ENCODE results near the gene OR2T11. TPM values are rescaled to one million over a fixed set of nuclear protein-coding genes. Genes with fewer than 3 reads are reported as not detected.
"Not testable (repeated sequence)": the region's sequence is repeated elsewhere in the genome, so short reads cannot be mapped to it uniquely, and the experiment has no call there.

Gene OR2T11
- total and polyA plus RNA-seq, 2 of the 13 experiments (the other 11 are each of a cell fraction or from before 2014, with no cell fraction given), result not detected

DNA sequence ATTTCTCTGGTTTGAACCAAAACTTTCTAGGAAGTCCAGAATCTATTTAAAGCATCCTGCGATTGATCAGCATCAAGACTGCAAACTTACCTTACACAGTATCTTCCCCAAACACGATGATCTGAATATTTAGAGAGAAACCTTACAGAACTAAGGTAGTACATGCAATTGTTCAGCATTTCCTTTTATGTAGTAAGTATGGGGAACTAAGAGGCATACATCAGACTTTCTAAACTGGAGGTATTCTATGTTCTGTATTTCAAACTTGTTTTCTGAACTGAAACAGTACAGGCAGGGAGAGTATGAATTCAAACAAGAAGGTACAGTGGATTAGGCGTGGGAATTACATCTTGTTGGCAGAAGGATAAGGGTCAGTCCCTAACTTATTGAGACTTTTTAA, 20.5 kb upstream of the OR2T11 start, which contains the start of gene OR2T27:
Gene OR2T27, minus strand, starts transcription at position 175 of the 400 bp plus-strand sequence. CDS start 4,644 bp downstream, outside the sequence.
- H2AFZ ChIP-seq (ENCODE audit: low read length); H4K20me1 ChIP-seq (ENCODE audit: insufficient read depth, low read length); BruUV-seq (replicated peaks); DNase-seq (ENCODE audit: low spot score); in situ Hi-C loops (cut with HindIII; ENCODE audit: extremely low pct_ligation_motif_present, low pct_unique_long_range_greater_than_20kb); H3K79me2 ChIP-seq (ENCODE audit: insufficient read depth, low read length); H3K4me2 ChIP-seq (ENCODE audit: low read depth, low read length); H3K9ac ChIP-seq (ENCODE audit: insufficient read depth, low read depth, low read length); CTCF ChIA-PET (ENCODE audit: low intra/inter-chr PET ratio, low total read pairs); H3K36me3 ChIP-seq (replicated peaks in 1 of 2; ENCODE audit: control insufficient read depth in 1 of 2, insufficient read depth in 2 of 2, low read length in 2 of 2); H3K27me3 ChIP-seq (ENCODE audit: control insufficient read depth in 1 of 2, insufficient read depth in 2 of 2, low read length in 2 of 2); intact Hi-C loops (cut with micrococcal nuclease; ENCODE audit: unreplicated experiment); H3K27ac ChIP-seq (ENCODE audit: extremely low read length, insufficient read depth, low read length); H3K4me3 ChIP-seq (replicated peaks in 1 of 3; ENCODE audit: insufficient read depth in 1 of 3, low read depth in 2 of 3, low read length in 3 of 3); POLR2A ChIA-PET; FAIRE-seq; H3K4me1 ChIP-seq (ENCODE audit: insufficient read depth, low read length); ATAC-seq; H3K9me3 ChIP-seq (ENCODE audit: low read length): not testable (repeated sequence)
- WGBS (ENCODE audit: low lambda C conversion rate), result 17% methylated on average over 1 of the region's 3 CpGs

DNA sequence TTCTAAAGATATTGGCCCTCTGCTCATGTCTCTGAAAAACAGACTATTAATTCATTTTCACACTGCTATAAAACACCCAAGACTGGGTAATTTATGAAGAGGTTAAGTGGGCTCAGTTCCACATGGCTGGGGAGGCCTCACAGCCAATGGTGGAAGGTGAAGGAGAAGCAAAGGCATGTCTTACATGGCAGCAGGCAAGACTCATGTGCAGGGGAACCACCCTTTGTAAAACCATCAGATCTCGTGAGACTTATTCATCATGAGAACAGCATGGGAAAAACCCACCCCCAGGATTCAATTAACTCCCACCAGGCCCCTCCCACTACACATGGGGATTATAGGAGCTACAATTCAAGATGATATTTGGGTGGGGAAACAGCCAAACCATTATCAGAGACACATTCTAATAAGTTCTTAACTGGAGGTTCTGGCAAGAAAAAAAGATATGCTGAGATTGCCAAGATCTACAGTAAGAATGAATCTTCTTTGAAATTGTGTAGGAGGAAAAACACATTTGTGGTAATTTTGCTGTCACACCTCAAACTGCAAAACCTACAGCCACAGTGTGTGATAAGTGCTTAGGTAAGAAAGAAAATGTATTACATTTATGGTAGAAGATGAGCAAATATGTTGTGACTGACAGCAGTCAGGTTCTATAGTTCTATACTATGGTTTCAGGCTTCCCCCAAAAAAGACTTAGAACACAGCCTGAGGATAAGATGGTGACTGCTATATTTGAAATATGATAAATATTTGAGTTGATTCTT, 14.1 kb upstream of the OR2T11 start:
- H2AFZ ChIP-seq (ENCODE audit: low read length); H3K9me3 ChIP-seq (ENCODE audit: low read length); H3K27ac ChIP-seq (ENCODE audit: extremely low read length, insufficient read depth, low read length); intact Hi-C loops (cut with micrococcal nuclease; ENCODE audit: unreplicated experiment); CTCF ChIA-PET (ENCODE audit: low intra/inter-chr PET ratio, low total read pairs); ATAC-seq; FAIRE-seq; H3K79me2 ChIP-seq (ENCODE audit: insufficient read depth, low read length); DNase-seq (ENCODE audit: low spot score); POLR2A ChIA-PET; H4K20me1 ChIP-seq (ENCODE audit: insufficient read depth, low read length); H3K4me2 ChIP-seq (ENCODE audit: low read depth, low read length); H3K4me1 ChIP-seq (ENCODE audit: insufficient read depth, low read length); in situ Hi-C loops (cut with HindIII; ENCODE audit: extremely low pct_ligation_motif_present, low pct_unique_long_range_greater_than_20kb); H3K27me3 ChIP-seq (ENCODE audit: control insufficient read depth in 1 of 2, insufficient read depth in 2 of 2, low read length in 2 of 2); H3K9ac ChIP-seq (ENCODE audit: insufficient read depth, low read depth, low read length); H3K4me3 ChIP-seq (replicated peaks in 1 of 3; ENCODE audit: insufficient read depth in 1 of 3, low read depth in 2 of 3, low read length in 3 of 3); H3K36me3 ChIP-seq (replicated peaks in 1 of 2; ENCODE audit: control insufficient read depth in 1 of 2, insufficient read depth in 2 of 2, low read length in 2 of 2); BruUV-seq (replicated peaks): not testable (repeated sequence)
- WGBS (ENCODE audit: low lambda C conversion rate), result no CpG with 5 or more reads among the region's 1 CpG

DNA sequence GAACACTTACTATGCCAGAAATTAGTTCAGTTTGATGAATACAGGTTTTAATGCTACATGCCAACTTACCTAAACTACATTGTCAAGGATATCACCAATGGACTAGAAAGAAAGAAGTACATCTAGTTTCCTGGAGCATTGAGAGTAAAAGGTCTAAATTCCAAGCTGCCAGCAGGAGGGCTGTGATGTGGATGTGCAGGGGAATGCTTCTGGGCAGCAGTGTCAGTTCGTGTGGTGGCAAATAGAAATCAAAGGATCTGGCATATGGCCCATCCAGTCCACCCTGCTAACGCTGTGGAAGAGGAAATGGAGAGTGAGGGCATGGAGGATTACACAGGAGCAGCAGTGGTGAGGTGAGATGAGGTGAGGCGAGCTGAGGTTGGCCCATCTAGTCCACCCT, 10.3 kb upstream of the OR2T11 start, which contains the start of gene OR2T35:
Gene OR2T35, minus strand, starts transcription at position 101 of the 400 bp plus-strand sequence. CDS start 6,020 bp downstream, outside the sequence.
- POLR2A ChIA-PET; H3K36me3 ChIP-seq (replicated peaks in 1 of 2; ENCODE audit: control insufficient read depth in 1 of 2, insufficient read depth in 2 of 2, low read length in 2 of 2); H3K4me3 ChIP-seq (replicated peaks in 1 of 3; ENCODE audit: insufficient read depth in 1 of 3, low read depth in 2 of 3, low read length in 3 of 3); H3K27ac ChIP-seq (ENCODE audit: extremely low read length, insufficient read depth, low read length); in situ Hi-C loops (cut with HindIII; ENCODE audit: extremely low pct_ligation_motif_present, low pct_unique_long_range_greater_than_20kb); CTCF ChIA-PET (ENCODE audit: low intra/inter-chr PET ratio, low total read pairs); H3K4me1 ChIP-seq (ENCODE audit: insufficient read depth, low read length); H3K79me2 ChIP-seq (ENCODE audit: insufficient read depth, low read length); H3K27me3 ChIP-seq (ENCODE audit: control insufficient read depth in 1 of 2, insufficient read depth in 2 of 2, low read length in 2 of 2); H3K4me2 ChIP-seq (ENCODE audit: low read depth, low read length); H3K9me3 ChIP-seq (ENCODE audit: low read length); H3K9ac ChIP-seq (ENCODE audit: insufficient read depth, low read depth, low read length); BruUV-seq (replicated peaks); H2AFZ ChIP-seq (ENCODE audit: low read length); H4K20me1 ChIP-seq (ENCODE audit: insufficient read depth, low read length); intact Hi-C loops (cut with micrococcal nuclease; ENCODE audit: unreplicated experiment); DNase-seq (ENCODE audit: low spot score); ATAC-seq; FAIRE-seq: not testable (repeated sequence)
- 44% methylated on average over 2 of the region's 3 CpGs for WGBS (ENCODE audit: low lambda C conversion rate)

DNA sequence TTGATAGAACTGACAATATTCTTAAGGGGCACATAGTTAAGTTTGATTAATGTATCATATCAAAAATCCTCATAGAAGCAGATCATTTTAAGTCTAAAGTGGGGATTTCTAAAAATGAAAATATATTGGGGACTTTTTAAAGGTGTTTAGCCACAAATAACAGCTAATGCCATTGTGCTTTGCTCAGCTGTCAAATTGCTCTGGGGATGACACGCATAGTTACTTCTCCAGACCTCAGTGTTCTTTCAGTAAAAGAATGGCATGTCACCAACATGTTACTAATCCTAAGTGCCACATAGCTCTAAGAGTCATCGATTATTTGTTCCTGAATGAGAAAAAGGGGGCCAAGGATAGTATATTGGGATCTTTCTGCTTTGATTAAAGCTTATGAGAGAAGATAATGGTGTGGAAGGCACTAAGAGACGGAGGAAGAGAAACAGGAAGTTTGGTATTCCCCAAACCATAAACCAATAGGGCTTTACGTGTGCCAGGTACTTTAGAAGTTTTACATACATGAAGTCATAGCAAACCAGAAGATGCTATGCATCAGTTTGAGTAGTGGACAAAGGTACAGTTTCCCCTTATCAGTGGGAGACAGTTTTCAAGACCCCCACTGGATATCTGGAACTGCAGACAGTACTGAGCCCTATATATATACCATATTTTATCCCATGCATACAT, 8.2 kb upstream of the OR2T11 start:
- H3K9ac ChIP-seq (ENCODE audit: insufficient read depth, low read depth, low read length); H3K79me2 ChIP-seq (ENCODE audit: insufficient read depth, low read length); in situ Hi-C loops (cut with HindIII; ENCODE audit: extremely low pct_ligation_motif_present, low pct_unique_long_range_greater_than_20kb); H3K4me1 ChIP-seq (ENCODE audit: insufficient read depth, low read length); BruUV-seq (replicated peaks); H3K27me3 ChIP-seq (ENCODE audit: control insufficient read depth in 1 of 2, insufficient read depth in 2 of 2, low read length in 2 of 2); H3K9me3 ChIP-seq (ENCODE audit: low read length); FAIRE-seq; DNase-seq (ENCODE audit: low spot score); H3K4me3 ChIP-seq (replicated peaks in 1 of 3; ENCODE audit: insufficient read depth in 1 of 3, low read depth in 2 of 3, low read length in 3 of 3); H4K20me1 ChIP-seq (ENCODE audit: insufficient read depth, low read length); H2AFZ ChIP-seq (ENCODE audit: low read length); H3K36me3 ChIP-seq (replicated peaks in 1 of 2; ENCODE audit: control insufficient read depth in 1 of 2, insufficient read depth in 2 of 2, low read length in 2 of 2); intact Hi-C loops (cut with micrococcal nuclease; ENCODE audit: unreplicated experiment); ATAC-seq; H3K4me2 ChIP-seq (ENCODE audit: low read depth, low read length); CTCF ChIA-PET (ENCODE audit: low intra/inter-chr PET ratio, low total read pairs); H3K27ac ChIP-seq (ENCODE audit: extremely low read length, insufficient read depth, low read length); POLR2A ChIA-PET: not testable (repeated sequence)
- WGBS (ENCODE audit: low lambda C conversion rate), result no CpG with 5 or more reads among the region's 4 CpGs
